Esophagus muscularis mucosa (tissue), 4 donors: ENCODE data around the gene PCDHGA2. TPM values are rescaled to one million over a fixed set of nuclear protein-coding genes. Genes with fewer than 3 reads are reported as not detected.

Experiments used
- DNase-seq: peaks from one replicate; pipeline ENCODE4 v3.0.0-alpha.2; 2017; ENCODE audit errors: extremely low spot score
- H3K27ac ChIP-seq, 4 donors: fragments of 200-600 bp; sonication (generic); replicated peaks in 1 of 4; 1 replicate in 3 of 4; 2 replicates in 1 of 4; pipeline ENCODE4 v1.5.1; 2016 to 2019; ENCODE audit warnings: mild to moderate bottlenecking in 1 of 4
- H3K27me3 ChIP-seq, 4 donors: fragments of 200-600 bp; sonication (generic); one replicate each; pipeline versions ENCODE4 v1.5.1 to v1.6.0; 2016 to 2019
- H3K36me3 ChIP-seq, 4 donors: fragments of 200-600 bp; sonication (generic); one replicate each; pipeline ENCODE4 v1.5.1; 2016 to 2019
- H3K4me1 ChIP-seq, 4 donors: fragments of 200-600 bp; sonication (generic); one replicate each; pipeline ENCODE4 v1.5.1; 2016 to 2019
- H3K4me3 ChIP-seq, 4 donors: fragments of 200-600 bp; sonication (generic); 1 replicate in 2 of 4; 2 replicates in 2 of 4; pipeline ENCODE4 v1.5.1; 2016 to 2019; ENCODE audit warnings: mild to moderate bottlenecking in 4 of 4, moderate library complexity in 1 of 4
- H3K9me3 ChIP-seq, 4 donors: fragments of 200-600 bp; sonication (generic); 1 replicate in 3 of 4; 2 replicates in 1 of 4; pipeline ENCODE4 v1.5.1; 2016 to 2019
- EP300 ChIP-seq: sonication (generic); formaldehyde crosslinking; IDR thresholded peaks from one replicate; pipeline ENCODE4 v1.6.1; 2017; ENCODE audit warnings: antibody characterized with exemption
- POLR2A ChIP-seq: fragments of 450-650 bp; IDR thresholded peaks from one replicate; pipeline ENCODE4 v1.6.1; 2017; ENCODE audit warnings: antibody characterized with exemption, moderate library complexity, mild to moderate bottlenecking, low read depth
- POLR2AphosphoS5 ChIP-seq, 2 donors: sonication (generic); formaldehyde crosslinking; IDR thresholded peaks; one replicate each; pipeline ENCODE4 v1.6.1; 2017; ENCODE audit warnings: antibody characterized with exemption in 2 of 2
- WGBS: methylation state at CpG from one replicate; pipeline ENCODE4 v1.1.5; 2018; 5-methylcytosine and 5-hydroxymethylcytosine counted together
- intact Hi-C: fragments of 100-400 bp; cut with DNase I; formaldehyde crosslinking; loops from one replicate; pipeline ENCODE4 v1.15.1; 2023
- total RNA-seq, 4 donors: library from RNA; depleted of rRNA; stranded (reverse); fragments of >200 nt; gene quantifications; one replicate each; pipeline versions ENCODE4 v1.1.0 to v1.2.1, GENCODE V29; 2016
- TF ChIP-seq, protein P1 (sequence below), 3 experiments: fragments of 200-600 bp in 2 of 3; fragments of 450-650 bp in 1 of 3; sonication (generic) in 2 of 3; IDR thresholded peaks; one replicate each; pipeline ENCODE4 v1.5.1; 2017 to 2019; ENCODE audit warnings: antibody characterized with exemption in 3 of 3, mild to moderate bottlenecking in 2 of 3, moderate library complexity in 1 of 3

PCDHGA2 gene
- total RNA-seq, 4 donors from 2014 or later = 2.5 to 5.4 (median 4.0) TPM

DNA sequence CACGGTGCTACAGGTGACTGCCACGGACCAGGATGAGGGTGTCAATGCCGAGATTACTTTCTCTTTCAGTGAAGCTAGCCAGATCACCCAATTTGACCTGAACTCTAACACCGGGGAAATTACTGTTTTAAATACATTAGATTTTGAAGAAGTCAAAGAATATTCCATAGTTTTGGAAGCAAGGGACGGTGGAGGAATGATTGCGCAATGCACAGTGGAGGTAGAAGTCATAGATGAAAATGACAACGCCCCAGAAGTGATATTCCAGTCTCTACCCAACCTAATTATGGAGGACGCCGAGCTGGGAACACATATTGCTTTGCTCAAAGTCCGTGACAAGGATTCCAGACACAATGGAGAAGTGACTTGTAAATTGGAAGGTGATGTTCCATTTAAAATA is 50.1 kb downstream of the PCDHGA2 start:
- H3K4me1 ChIP-seq = no peaks in the 10 kb centered on the region
- H3K27me3 ChIP-seq = peaks cover 0 to 17% (median 0%) of the 10 kb centered on the region in 4 donors
- H3K36me3 ChIP-seq = peaks cover 0 to 18% (median 5%) of the 10 kb centered on the region in 4 donors
- WGBS = 44% methylated on average over 10 of the region's 10 CpGs
- no peak overlapping the region for H3K27ac ChIP-seq
- intact Hi-C loops = no loop called here
- no peak for TF ChIP-seq EP300
- TF ChIP-seq, protein P1, sequence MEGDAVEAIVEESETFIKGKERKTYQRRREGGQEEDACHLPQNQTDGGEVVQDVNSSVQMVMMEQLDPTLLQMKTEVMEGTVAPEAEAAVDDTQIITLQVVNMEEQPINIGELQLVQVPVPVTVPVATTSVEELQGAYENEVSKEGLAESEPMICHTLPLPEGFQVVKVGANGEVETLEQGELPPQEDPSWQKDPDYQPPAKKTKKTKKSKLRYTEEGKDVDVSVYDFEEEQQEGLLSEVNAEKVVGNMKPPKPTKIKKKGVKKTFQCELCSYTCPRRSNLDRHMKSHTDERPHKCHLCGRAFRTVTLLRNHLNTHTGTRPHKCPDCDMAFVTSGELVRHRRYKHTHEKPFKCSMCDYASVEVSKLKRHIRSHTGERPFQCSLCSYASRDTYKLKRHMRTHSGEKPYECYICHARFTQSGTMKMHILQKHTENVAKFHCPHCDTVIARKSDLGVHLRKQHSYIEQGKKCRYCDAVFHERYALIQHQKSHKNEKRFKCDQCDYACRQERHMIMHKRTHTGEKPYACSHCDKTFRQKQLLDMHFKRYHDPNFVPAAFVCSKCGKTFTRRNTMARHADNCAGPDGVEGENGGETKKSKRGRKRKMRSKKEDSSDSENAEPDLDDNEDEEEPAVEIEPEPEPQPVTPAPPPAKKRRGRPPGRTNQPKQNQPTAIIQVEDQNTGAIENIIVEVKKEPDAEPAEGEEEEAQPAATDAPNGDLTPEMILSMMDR (IDR thresholded peaks at IDR 0.05) = no peak
- no peak for TF ChIP-seq POLR2AphosphoS5 (IDR thresholded peaks at IDR 0.05)
- TF ChIP-seq POLR2A = no peak
- H3K4me3 ChIP-seq = no peak overlapping the region
- H3K9me3 ChIP-seq = peaks cover 6 to 97% (median 97%) of the 10 kb centered on the region in 4 donors
- no peak for DNase-seq

DNA sequence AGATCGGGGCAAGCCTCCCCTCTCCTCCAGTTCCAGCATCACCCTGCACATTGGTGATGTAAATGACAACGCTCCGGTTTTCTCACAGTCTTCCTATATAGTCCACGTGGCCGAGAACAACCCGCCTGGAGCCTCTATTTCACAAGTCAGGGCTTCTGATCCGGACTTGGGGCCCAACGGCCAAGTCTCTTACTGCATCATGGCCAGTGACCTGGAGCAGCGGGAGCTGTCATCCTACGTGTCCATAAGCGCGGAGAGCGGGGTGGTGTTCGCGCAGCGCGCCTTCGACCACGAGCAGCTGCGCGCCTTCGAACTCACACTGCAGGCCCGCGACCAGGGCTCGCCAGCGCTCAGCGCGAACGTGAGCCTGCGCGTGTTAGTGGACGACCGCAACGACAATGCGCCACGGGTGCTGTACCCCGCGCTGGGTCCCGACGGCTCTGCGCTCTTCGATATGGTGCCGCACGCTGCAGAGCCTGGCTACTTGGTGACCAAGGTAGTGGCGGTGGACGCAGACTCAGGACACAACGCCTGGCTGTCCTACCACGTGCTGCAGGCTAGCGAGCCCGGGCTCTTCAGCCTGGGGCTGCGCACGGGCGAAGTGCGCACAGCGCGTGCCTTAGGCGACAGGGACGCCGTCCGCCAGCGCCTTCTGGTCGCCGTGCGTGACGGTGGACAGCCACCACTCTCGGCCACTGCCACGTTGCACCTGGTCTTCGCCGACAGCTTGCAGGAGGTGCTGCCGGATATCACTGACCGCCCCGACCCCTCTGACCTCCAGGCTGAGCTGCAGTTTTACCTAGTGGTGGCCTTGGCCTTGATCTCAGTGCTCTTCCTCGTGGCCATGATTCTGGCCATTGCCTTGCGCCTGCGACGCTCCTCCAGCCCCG is 50.8 kb downstream of the PCDHGA2 start:
- H3K9me3 ChIP-seq = peaks cover 12 to 97% (median 97%) of the 10 kb centered on the region in 4 donors
- H3K27ac ChIP-seq = no peak overlapping the region
- no peak for DNase-seq
- intact Hi-C loops = no loop called here
- no peak for TF ChIP-seq POLR2A
- no peak for TF ChIP-seq POLR2AphosphoS5 (IDR thresholded peaks at IDR 0.05)
- no peak for TF ChIP-seq EP300
- TF ChIP-seq, protein P1 (IDR thresholded peaks at IDR 0.05) = no peak
- H3K4me1 ChIP-seq = no peaks in the 10 kb centered on the region
- 41% methylated on average over 29 of the region's 77 CpGs for WGBS
- peaks cover 0 to 17% (median 0%) of the 10 kb centered on the region in 4 donors for H3K27me3 ChIP-seq
- H3K4me3 ChIP-seq = peak overlapping the region in 1 of 4 donors; percentile 6
- H3K36me3 ChIP-seq = peaks cover 0 to 18% (median 5%) of the 10 kb centered on the region in 4 donors

DNA sequence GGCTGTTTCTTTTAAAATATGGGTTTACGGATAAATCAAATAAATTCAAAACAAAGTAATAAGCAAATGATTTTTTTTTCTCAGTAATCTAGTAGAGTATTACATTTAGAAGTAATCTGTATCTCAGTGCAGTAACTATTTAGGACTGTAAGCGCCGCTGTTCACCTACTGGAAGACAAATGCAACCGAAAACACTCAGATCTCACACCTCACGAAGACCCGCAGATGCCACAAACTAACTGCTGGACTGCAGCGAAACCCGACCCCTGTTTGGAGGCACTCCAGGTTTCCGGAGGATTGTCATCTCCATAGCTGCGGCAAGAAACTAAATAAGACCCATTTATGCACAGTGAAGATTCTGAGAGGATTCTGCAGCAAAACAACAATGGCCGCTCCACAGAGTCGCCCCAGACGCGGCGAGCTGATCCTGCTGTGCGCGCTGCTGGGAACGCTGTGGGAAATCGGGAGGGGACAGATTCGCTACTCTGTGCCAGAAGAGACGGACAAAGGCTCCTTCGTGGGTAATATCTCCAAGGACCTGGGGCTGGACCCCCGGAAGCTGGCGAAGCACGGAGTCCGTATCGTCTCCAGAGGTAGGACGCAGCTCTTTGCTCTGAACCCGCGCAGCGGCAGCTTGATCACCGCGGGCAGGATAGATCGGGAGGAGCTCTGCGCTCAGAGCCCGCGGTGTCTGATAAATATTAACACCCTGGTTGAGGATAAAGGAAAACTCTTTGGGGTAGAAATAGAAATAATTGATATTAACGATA is 54.1 kb downstream of the PCDHGA2 start, which contains the start of gene PCDHGA8:
Gene PCDHGA8 (plus strand): TSS at position 205 of the 770 bp plus-strand sequence. CDS start 181 bp downstream, at position 386.
- WGBS = 27% methylated on average over 35 of the region's 38 CpGs
- intact Hi-C loops = no loop called here
- TF ChIP-seq POLR2AphosphoS5 (IDR thresholded peaks at IDR 0.05) (no peak), EP300 (no peak), POLR2A (no peak)
- TF ChIP-seq, protein P1 (IDR thresholded peaks at IDR 0.05) = no peak

More for the DNA sequence above, 54.1 kb downstream of the PCDHGA2 start, which contains the start of gene PCDHGA8:
- Histone ChIP-seq H3K4me3 (no peak within 1 kb of the TSS), H3K27ac (no peak within 1 kb of the TSS), H3K27me3 (peaks cover 0 to 12% (median 0%) of the 10 kb centered on the region in 4 donors), H3K36me3 (peaks cover 0 to 12% (median 5%) of the 10 kb centered on the region in 4 donors), H3K9me3 (peaks cover 12 to 97% (median 95%) of the 10 kb centered on the region in 4 donors), H3K4me1 (no peaks in the 10 kb centered on the region)
- DNase-seq = no peak

Other genes starting within 250 kb of the PCDHGA2 start
- gene PCDHB2, start 244.1 kb upstream of the PCDHGA2 start, total RNA-seq = 1 to 10 TPM; 2.1 to 3.2 (median 2.8) TPM
- 1 to 10 TPM in 3 of 4 donors, under 1 TPM in 1; 0.83 to 2.3 (median 1.2) TPM for gene PCDHB3, start 238.3 kb upstream of the PCDHGA2 start, total RNA-seq
- 1 to 10 TPM; 1.2 to 5.1 (median 3.8) TPM for gene PCDHB4, start 216.9 kb upstream of the PCDHGA2 start, total RNA-seq
- 1 to 10 TPM; 3.6 to 7.4 (median 4.0) TPM for gene PCDHB5, start 203.6 kb upstream of the PCDHGA2 start, total RNA-seq
- 1 to 10 TPM in 1 of 4 donors, under 1 TPM in 3; 0.46 to 1.1 (median 0.83) TPM for gene PCDHB6, start 188.7 kb upstream of the PCDHGA2 start, total RNA-seq
- 1 to 10 TPM; 1.1 to 2.9 (median 2.5) TPM for gene PCDHB7, start 166.1 kb upstream of the PCDHGA2 start, total RNA-seq
- 1 to 10 TPM in 1 of 4 donors, under 1 TPM in 3; 0.33 to 2.0 (median 0.87) TPM for gene PCDHB8, start 161.0 kb upstream of the PCDHGA2 start, total RNA-seq
- gene PCDHB16, start 156.4 kb upstream of the PCDHGA2 start, total RNA-seq = 1 to 10 TPM; 3.3 to 5.6 (median 3.9) TPM
- gene PCDHB9, start 151.6 kb upstream of the PCDHGA2 start, total RNA-seq = 1 to 10 TPM; 1.5 to 2.9 (median 2.2) TPM
- 1 to 10 TPM; 3.3 to 7.9 (median 4.9) TPM for gene PCDHB10, start 146.4 kb upstream of the PCDHGA2 start, total RNA-seq
- gene PCDHB11, start 139.1 kb upstream of the PCDHGA2 start, total RNA-seq = 1 to 10 TPM; 1.7 to 4.6 (median 2.9) TPM
- gene PCDHB12, start 130.0 kb upstream of the PCDHGA2 start, total RNA-seq = 1 to 10 TPM; 2.2 to 4.3 (median 2.9) TPM
- 1 to 10 TPM; 4.3 to 8.1 (median 5.6) TPM for gene PCDHB13, start 124.8 kb upstream of the PCDHGA2 start, total RNA-seq
- 1 to 10 TPM; 6.8 to 9.9 (median 8.3) TPM for gene PCDHB14, start 115.4 kb upstream of the PCDHGA2 start, total RNA-seq
- 1 to 10 TPM; 4.0 to 7.0 (median 4.5) TPM for gene PCDHB15, start 93.4 kb upstream of the PCDHGA2 start, total RNA-seq
- gene SLC25A2, start 34.7 kb upstream of the PCDHGA2 start, total RNA-seq = under 1 TPM in 2 of 4 donors, not detected in 2; 0.23 to 0.65 TPM
- gene TAF7, start 18.0 kb upstream of the PCDHGA2 start, total RNA-seq = 10 to 100 TPM; 44.0 to 65.9 (median 59.1) TPM
- 1 to 10 TPM in 1 of 4 donors, under 1 TPM in 3; 0.45 to 1.2 (median 0.76) TPM for gene PCDHGA1, start 8.2 kb upstream of the PCDHGA2 start, total RNA-seq
- gene PCDHGA3, start 5.1 kb downstream of the PCDHGA2 start, total RNA-seq = 1 to 10 TPM; 1.7 to 2.6 (median 1.8) TPM
- gene PCDHGB1, start 11.3 kb downstream of the PCDHGA2 start, total RNA-seq = 1 to 10 TPM; 2.7 to 5.1 (median 3.0) TPM
- gene PCDHGA4, start 16.3 kb downstream of the PCDHGA2 start, total RNA-seq = 1 to 10 TPM; 3.6 to 7.9 (median 4.6) TPM
- 1 to 10 TPM; 3.2 to 5.7 (median 4.1) TPM for gene PCDHGB2, start 21.2 kb downstream of the PCDHGA2 start, total RNA-seq
- gene PCDHGA5, start 25.4 kb downstream of the PCDHGA2 start, total RNA-seq = 1 to 10 TPM; 2.6 to 5.4 (median 4.7) TPM
- 1 to 10 TPM; 2.5 to 7.5 (median 3.8) TPM for gene PCDHGB3, start 31.5 kb downstream of the PCDHGA2 start, total RNA-seq
- 1 to 10 TPM; 4.1 to 7.1 (median 5.9) TPM for gene PCDHGA6, start 35.1 kb downstream of the PCDHGA2 start, total RNA-seq
- 1 to 10 TPM; 4.3 to 9.1 (median 6.4) TPM for gene PCDHGA7, start 44.0 kb downstream of the PCDHGA2 start, total RNA-seq
- 1 to 10 TPM; 3.8 to 5.5 (median 4.6) TPM for gene PCDHGB4, start 48.9 kb downstream of the PCDHGA2 start, total RNA-seq
- 1 to 10 TPM; 1.7 to 5.8 (median 3.3) TPM for gene PCDHGA8, start 53.9 kb downstream of the PCDHGA2 start, total RNA-seq
- 1 to 10 TPM; 4.8 to 10.0 (median 7.8) TPM for gene PCDHGB5, start 59.2 kb downstream of the PCDHGA2 start, total RNA-seq
- 1 to 10 TPM; 3.3 to 8.7 (median 4.9) TPM for gene PCDHGA9, start 64.0 kb downstream of the PCDHGA2 start, total RNA-seq
- gene PCDHGB6, start 69.3 kb downstream of the PCDHGA2 start, total RNA-seq = 1 to 10 TPM; 6.2 to 8.4 (median 7.4) TPM
- 1 to 10 TPM; 2.3 to 6.2 (median 4.3) TPM for gene PCDHGA10, start 74.2 kb downstream of the PCDHGA2 start, total RNA-seq
- gene PCDHGB7, start 78.9 kb downstream of the PCDHGA2 start, total RNA-seq = 10 to 100 TPM; 13.9 to 18.0 (median 14.4) TPM
- 1 to 10 TPM; 3.0 to 5.8 (median 4.5) TPM for gene PCDHGA11, start 82.3 kb downstream of the PCDHGA2 start, total RNA-seq
- 10 to 100 TPM in 3 of 4 donors, 1 to 10 TPM in 1; 7.6 to 13.7 (median 11.6) TPM for gene PCDHGA12, start 91.7 kb downstream of the PCDHGA2 start, total RNA-seq
- gene PCDHGC3, start 137.2 kb downstream of the PCDHGA2 start, total RNA-seq = 10 to 100 TPM; 56.5 to 81.1 (median 65.5) TPM
- 1 to 10 TPM in 3 of 4 donors, under 1 TPM in 1; 0.91 to 3.3 (median 2.0) TPM for gene PCDHGC4, start 146.3 kb downstream of the PCDHGA2 start, total RNA-seq
- 1 to 10 TPM in 3 of 4 donors, under 1 TPM in 1; 0.71 to 3.7 (median 1.4) TPM for gene PCDHGC5, start 150.3 kb downstream of the PCDHGA2 start, total RNA-seq